Loucy (cell line): ENCODE data around the gene LRFN4.

Experiments
- CTCF ChIP-seq: fragments of 200-600 bp; sonication (generic); conservative IDR thresholded peaks from 2 replicates; pipeline ENCODE4 v1.5.1; 2014; ENCODE audit warnings: mild to moderate bottlenecking, antibody characterized with exemption, low read length
- EZH2phosphoT487 ChIP-seq: fragments of 200-600 bp; IDR thresholded peaks from 2 replicates; pipeline ENCODE4 v1.6.1; 2018; ENCODE audit warnings: antibody characterized with exemption, mild to moderate bottlenecking, moderate library complexity, borderline replicate concordance

- TF ChIP-seq CTCF, result no peak
- no peak for TF ChIP-seq EZH2phosphoT487
Measured at GRCh38 chr11:66891851-66892660, 35.2 kb downstream of the LRFN4 start.
